DND-41 (cell line): ENCODE results near the gene KIRREL3.
"Not testable (repeated sequence)": the region's sequence is repeated elsewhere in the genome, so short reads cannot be mapped to it uniquely, and the experiment has no call there.

Experiments used
- ATAC-seq: fragments of 200-7000 bp; cut with Tn5 transposase; 3 replicates; pipeline ENCODE4 v1.9.1; 2021; ENCODE audit warnings: low read depth; ENCODE audit not compliant: insufficient read depth
- DNase-seq: peaks from one replicate; pipeline ENCODE4 v3.0.0-alpha.2; 2020
- H2AFZ ChIP-seq: 2 replicates; pipeline ENCODE4 v1.6.0; 2012; ENCODE audit warnings: low read depth, low read length
- H3K27ac ChIP-seq: 2 replicates; pipeline ENCODE4 v1.5.1; 2012; ENCODE audit warnings: low read length, inconsistent platforms
- H3K27me3 ChIP-seq: fragments of 200-600 bp; sonication (generic); 2 replicates; pipeline ENCODE4 v1.6.0; 2012; ENCODE audit warnings: low read length, mild to moderate bottlenecking, inconsistent platforms; ENCODE audit not compliant: insufficient read depth, poor library complexity
- H3K36me3 ChIP-seq: 2 replicates; pipeline ENCODE4 v1.5.1; 2012; ENCODE audit warnings: low read length, inconsistent platforms; ENCODE audit not compliant: insufficient read depth
- H3K4me1 ChIP-seq: 2 replicates; pipeline ENCODE4 v1.5.1; 2012; ENCODE audit warnings: mild to moderate bottlenecking, low read length; ENCODE audit not compliant: insufficient read depth
- H3K4me2 ChIP-seq: 2 replicates; pipeline ENCODE4 v1.6.0; 2012; ENCODE audit warnings: mild to moderate bottlenecking, moderate library complexity, low read length, inconsistent platforms; ENCODE audit not compliant: insufficient read depth
- H3K4me3 ChIP-seq, 2 experiments: fragments of 200-600 bp in 1 of 2; shearing (Covaris generic) in 1 of 2; 2 replicates each; pipeline ENCODE4 v1.5.1; 2012 to 2016; ENCODE audit warnings: inconsistent platforms in 2 of 2, low read length in 2 of 2, mild to moderate bottlenecking in 2 of 2, low read depth in 1 of 2, moderate library complexity in 1 of 2
- H3K79me2 ChIP-seq: 2 replicates; pipeline ENCODE4 v1.6.0; 2012; ENCODE audit warnings: low read length, inconsistent platforms; ENCODE audit not compliant: insufficient read depth
- H3K9ac ChIP-seq: 2 replicates; pipeline ENCODE4 v1.6.0; 2012; ENCODE audit warnings: low read depth, mild to moderate bottlenecking, inconsistent platforms, low read length, moderate library complexity
- H3K9me3 ChIP-seq: 2 replicates; pipeline ENCODE4 v1.5.1; 2012; ENCODE audit warnings: low read length, moderate library complexity, mild to moderate bottlenecking, inconsistent platforms; ENCODE audit not compliant: insufficient read depth, severe bottlenecking
- H4K20me1 ChIP-seq: 2 replicates; pipeline ENCODE4 v1.6.0; 2012; ENCODE audit warnings: low read length; ENCODE audit not compliant: insufficient read depth
- EZH2 ChIP-seq: IDR thresholded peaks from 3 replicates; pipeline ENCODE4 v1.6.1; 2012; ENCODE audit warnings: borderline replicate concordance, low read depth, mild to moderate bottlenecking, moderate library complexity, low read length, inconsistent platforms; ENCODE audit not compliant: severe bottlenecking
- TF ChIP-seq, protein P1 (sequence below): IDR thresholded peaks from 2 replicates; pipeline ENCODE4 v1.5.1; 2012; ENCODE audit warnings: borderline replicate concordance, low read length, moderate library complexity, mild to moderate bottlenecking; ENCODE audit not compliant: poor library complexity, severe bottlenecking; ENCODE audit errors: extremely low read depth

KIRREL3 gene

GRCh38 chr11:126396965-126397364, 603.6 kb downstream of the KIRREL3 start:
- Histone ChIP-seq H3K4me3 (no peak overlapping the region), H3K27me3 (no peaks in the 10 kb centered on the region), H4K20me1 (peaks cover 8% of the 10 kb centered on the region; the same call in 1 of the 2 replicates), H3K27ac (no peak overlapping the region), H3K9me3 (no peaks in the 10 kb centered on the region), H2AFZ (no peak overlapping the region), H3K4me1 (peaks cover 9% of the 10 kb centered on the region), H3K9ac (no peak overlapping the region), H3K79me2 (peaks cover 9% of the 10 kb centered on the region; the same call in 1 of the 2 replicates), H3K4me2 (no peak overlapping the region), H3K36me3 (no peaks in the 10 kb centered on the region)
- ATAC-seq (no peak), DNase-seq (no peak)
- TF ChIP-seq, protein P1, sequence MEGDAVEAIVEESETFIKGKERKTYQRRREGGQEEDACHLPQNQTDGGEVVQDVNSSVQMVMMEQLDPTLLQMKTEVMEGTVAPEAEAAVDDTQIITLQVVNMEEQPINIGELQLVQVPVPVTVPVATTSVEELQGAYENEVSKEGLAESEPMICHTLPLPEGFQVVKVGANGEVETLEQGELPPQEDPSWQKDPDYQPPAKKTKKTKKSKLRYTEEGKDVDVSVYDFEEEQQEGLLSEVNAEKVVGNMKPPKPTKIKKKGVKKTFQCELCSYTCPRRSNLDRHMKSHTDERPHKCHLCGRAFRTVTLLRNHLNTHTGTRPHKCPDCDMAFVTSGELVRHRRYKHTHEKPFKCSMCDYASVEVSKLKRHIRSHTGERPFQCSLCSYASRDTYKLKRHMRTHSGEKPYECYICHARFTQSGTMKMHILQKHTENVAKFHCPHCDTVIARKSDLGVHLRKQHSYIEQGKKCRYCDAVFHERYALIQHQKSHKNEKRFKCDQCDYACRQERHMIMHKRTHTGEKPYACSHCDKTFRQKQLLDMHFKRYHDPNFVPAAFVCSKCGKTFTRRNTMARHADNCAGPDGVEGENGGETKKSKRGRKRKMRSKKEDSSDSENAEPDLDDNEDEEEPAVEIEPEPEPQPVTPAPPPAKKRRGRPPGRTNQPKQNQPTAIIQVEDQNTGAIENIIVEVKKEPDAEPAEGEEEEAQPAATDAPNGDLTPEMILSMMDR = no peak
- TF ChIP-seq EZH2 = no peak

DNA sequence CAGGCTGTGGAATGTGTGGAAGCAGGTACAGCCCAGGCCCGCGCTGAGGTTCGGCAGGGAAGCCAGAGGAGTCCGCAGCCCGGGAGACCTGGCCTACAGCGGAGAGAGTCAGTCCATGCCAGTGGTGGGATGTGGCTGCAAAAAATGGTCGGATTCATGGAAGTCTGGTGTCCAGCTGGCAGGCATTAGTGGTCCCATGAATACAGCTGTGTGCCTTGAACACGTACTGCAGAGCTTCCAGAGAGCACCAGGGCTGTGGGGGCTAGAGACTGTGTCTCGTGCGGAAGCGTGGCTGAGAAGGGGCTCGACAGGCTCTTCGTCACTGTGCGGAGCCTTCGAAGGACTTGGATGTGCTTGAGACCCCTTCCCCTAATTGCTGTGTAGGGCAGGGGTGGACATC, 604.3 kb downstream of the KIRREL3 start:
- not testable (repeated sequence) for H3K27ac ChIP-seq, H3K79me2 ChIP-seq, H3K4me3 ChIP-seq, H3K4me1 ChIP-seq, ATAC-seq, DNase-seq, H3K4me2 ChIP-seq, H3K9me3 ChIP-seq, H3K9ac ChIP-seq, H3K36me3 ChIP-seq, H3K27me3 ChIP-seq, H2AFZ ChIP-seq
- H4K20me1 ChIP-seq = peaks cover 12% of the 10 kb centered on the region; the same call in 1 of the 2 replicates

- not testable (repeated sequence) for H3K4me3 ChIP-seq, H3K27me3 ChIP-seq, ATAC-seq, H3K9me3 ChIP-seq, H3K9ac ChIP-seq, H3K36me3 ChIP-seq, H3K4me1 ChIP-seq, H3K27ac ChIP-seq, DNase-seq, H2AFZ ChIP-seq, H3K4me2 ChIP-seq
- Histone ChIP-seq H3K79me2 (peaks cover 12% of the 10 kb centered on the region; the same call in 1 of the 2 replicates), H4K20me1 (peaks cover 15% of the 10 kb centered on the region; the same call in 1 of the 2 replicates)
Observed at GRCh38 chr11:126395784-126396183, 604.8 kb downstream of the KIRREL3 start.

GRCh38 chr11:126394634-126395072, 605.9 kb downstream of the KIRREL3 start:
- not testable (repeated sequence) for H3K9me3 ChIP-seq, H3K27ac ChIP-seq, H3K4me2 ChIP-seq, H3K4me3 ChIP-seq, H3K9ac ChIP-seq, ATAC-seq, H3K4me1 ChIP-seq, DNase-seq, H3K36me3 ChIP-seq, H3K27me3 ChIP-seq, H2AFZ ChIP-seq
- Histone ChIP-seq H4K20me1 (peaks cover 10% of the 10 kb centered on the region; the same call in 1 of the 2 replicates), H3K79me2 (peaks cover 15% of the 10 kb centered on the region; the same call in 1 of the 2 replicates)

- peaks cover 15% of the 10 kb centered on the region; the same call in 1 of the 2 replicates for H3K79me2 ChIP-seq
- H3K36me3 ChIP-seq = no peaks in the 10 kb centered on the region
- H3K27ac ChIP-seq = no peak overlapping the region
- ATAC-seq = no peak
- peaks cover 9% of the 10 kb centered on the region for H3K4me1 ChIP-seq
- H3K27me3 ChIP-seq = no peaks in the 10 kb centered on the region
- TF ChIP-seq, protein P1 = no peak
- TF ChIP-seq EZH2 = no peak
- no peak overlapping the region for H3K4me3 ChIP-seq
- no peak overlapping the region for H3K4me2 ChIP-seq
- peaks cover 10% of the 10 kb centered on the region; the same call in 1 of the 2 replicates for H4K20me1 ChIP-seq
- H3K9ac ChIP-seq = no peak overlapping the region
- H2AFZ ChIP-seq = no peak overlapping the region
- no peaks in the 10 kb centered on the region for H3K9me3 ChIP-seq
- DNase-seq = no peak
Observed at GRCh38 chr11:126394036-126394435, 606.5 kb downstream of the KIRREL3 start.
